G401.6 (cell line): ENCODE data around the gene SUSD6.

ENCODE experiments used
- FAIRE-seq: peaks from 2 replicates; lab custom pipeline; 2012; peaks lifted over from hg19 to GRCh38; lab: Jason Lieb, UNC

SUSD6 gene

GRCh38 chr14:69650948-69651369 lies 39.6 kb downstream of the SUSD6 start:
- no peak for FAIRE-seq

- FAIRE-seq: no peak
Observed at GRCh38 chr14:69651664-69652063, 40.3 kb downstream of the SUSD6 start.

- FAIRE-seq: no peak
Observed at GRCh38 chr14:69652942-69653684, 41.7 kb downstream of the SUSD6 start.

DNA sequence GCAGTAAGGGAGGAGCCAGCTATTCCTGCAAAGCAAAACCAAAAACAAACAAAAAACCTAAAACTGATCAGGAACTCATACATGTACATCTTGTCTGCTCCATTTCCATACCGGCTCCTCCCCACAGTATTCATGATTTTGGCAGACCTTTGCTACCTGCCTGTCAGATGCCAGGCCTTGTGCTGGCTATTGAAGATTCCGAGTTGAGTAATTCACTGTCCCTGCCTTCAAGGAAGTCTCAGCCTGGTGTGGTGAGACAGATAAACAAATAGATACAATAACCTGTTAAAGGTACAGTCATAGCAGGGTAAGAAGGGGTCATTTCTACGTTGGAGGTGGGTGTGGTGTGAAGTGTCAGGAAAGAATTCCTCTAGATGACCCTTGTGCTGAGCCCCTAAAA lies 42.7 kb downstream of the SUSD6 start:
- no peak for FAIRE-seq

DNA sequence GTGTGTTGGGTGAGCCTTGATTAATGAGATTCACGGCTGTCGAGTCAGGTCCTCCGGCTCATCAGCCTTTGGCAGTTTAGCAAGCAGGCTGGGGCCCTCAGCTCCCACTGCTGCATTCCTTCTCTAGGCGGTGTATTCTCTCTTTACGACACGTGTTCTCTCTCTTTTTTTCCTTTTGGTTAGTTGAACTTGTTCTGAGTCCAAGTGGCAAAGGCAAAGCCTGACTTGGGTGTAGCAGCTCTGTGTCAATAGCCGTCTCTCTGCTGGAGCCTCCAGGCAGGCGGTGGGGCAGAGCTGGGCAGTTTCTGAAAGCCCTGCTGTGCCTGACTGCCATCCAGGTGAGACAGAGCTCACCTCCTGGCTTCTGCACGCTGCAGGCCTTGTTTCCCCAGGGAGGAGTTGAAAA lies 46.6 kb downstream of the SUSD6 start:
- FAIRE-seq: no peak

GRCh38 chr14:69658664-69659261 lies 47.4 kb downstream of the SUSD6 start:
- no peak for FAIRE-seq

DNA sequence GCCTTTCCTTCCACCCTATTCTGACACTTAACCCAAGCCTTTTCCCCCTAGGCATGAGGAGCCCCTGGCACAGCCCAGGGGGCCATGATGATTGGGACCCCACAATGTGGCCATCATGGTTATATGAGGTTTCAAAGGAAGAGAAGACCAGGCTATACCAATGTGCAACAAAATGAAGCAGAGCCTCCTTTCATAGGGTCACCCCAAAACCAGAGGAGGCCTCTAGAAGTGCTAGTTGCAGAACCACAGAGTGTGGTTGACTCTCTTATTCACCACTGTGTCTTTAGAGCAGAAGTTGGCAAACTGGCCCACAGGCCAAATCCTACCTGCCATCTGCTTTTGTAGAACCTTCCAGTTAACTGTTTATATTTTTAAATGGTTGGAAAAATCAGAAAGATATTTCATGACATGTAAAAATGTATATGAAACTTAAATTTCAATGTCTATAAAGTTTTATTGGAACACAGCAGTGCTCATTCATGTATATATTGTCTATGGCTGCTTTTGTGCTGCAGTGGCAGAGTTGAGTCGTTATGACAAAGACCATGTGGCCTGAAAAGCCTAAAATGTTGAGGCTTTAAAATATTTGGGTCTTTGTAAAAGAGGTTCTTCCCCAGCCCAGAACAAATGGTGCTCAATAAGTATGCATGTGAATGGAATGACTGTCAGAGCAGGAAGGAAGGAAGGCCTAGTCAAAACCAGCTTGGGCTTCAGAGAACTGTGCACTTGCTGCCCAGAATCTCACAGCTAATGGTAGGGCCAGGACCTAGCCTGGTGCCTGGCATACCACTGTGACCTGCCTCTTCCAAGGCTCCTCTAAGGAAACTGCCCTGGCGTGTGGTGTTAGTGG lies 49.2 kb downstream of the SUSD6 start:
- FAIRE-seq: no peak

DNA sequence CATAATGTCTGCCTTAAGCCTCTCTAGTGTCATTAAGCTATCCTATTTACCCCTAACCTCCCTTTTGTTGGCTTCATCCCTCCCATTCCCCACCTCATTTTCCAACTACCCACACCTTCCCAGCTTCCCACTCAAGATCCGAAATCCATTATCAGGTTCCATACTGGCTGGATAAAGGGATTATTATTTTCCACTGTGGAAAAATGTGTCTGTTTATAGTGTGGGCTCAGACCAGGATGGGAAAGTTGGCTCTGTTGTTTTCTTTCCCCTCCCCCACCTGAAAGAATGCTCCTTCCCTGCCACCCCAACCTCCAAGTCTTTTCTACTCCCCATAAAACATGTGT lies 49.8 kb downstream of the SUSD6 start:
- no peak for FAIRE-seq

GRCh38 chr14:69662636-69663299 lies 51.4 kb downstream of the SUSD6 start:
- no peak for FAIRE-seq

DNA sequence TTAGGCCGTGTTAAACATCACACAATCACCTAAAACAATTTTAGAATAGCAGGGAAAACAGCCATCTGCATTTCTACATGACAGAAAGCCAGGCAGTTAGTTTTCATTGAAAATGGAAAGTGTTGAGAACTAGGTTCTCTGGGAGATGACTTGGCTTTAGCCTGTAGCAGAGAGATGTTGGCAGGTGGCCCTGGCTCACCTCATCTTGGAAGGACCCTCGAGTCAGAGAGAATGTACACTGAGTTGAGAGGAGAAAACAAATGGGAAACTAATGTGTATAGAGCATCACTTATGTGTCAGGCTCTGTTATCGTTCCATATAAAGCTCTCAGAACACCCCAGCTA lies 51.9 kb downstream of the SUSD6 start:
- FAIRE-seq: no peak

- FAIRE-seq: no peak
Observed at GRCh38 chr14:69664265-69664664, 52.9 kb downstream of the SUSD6 start.

DNA sequence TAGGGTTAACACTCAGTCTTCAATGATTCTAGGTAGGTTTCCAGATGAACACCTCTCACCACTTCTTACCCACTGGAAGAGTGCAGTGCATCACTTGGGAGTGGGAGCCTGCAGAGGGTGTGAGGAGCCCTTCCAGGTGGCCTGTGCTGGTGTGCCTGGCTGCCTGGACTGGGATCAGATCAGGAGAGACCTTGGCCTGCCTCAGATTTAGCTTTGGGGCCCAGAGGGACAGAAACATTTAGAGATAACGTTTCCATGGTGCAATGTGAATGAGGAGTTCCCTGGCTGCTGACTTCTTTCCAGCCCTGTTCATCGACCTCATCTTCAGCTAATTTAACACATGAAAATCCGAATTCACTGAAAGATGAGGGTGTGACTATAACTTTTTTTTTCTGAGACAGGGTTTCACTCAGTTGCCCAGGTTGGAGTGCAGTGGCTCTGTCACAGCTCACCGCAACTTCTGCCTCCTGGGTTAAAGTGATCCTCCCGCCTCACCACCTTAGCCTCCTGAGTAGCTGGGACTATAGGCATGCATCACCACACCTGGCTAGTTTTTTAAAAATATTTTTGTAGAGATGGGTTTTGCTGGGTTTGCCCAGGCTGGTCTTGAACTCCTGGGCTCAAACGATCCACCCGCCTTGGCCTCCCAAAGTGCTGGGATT lies 53.6 kb downstream of the SUSD6 start:
- FAIRE-seq: no peak

- FAIRE-seq: no peak
Observed at GRCh38 chr14:69665631-69666030, 54.2 kb downstream of the SUSD6 start.

- FAIRE-seq: no peak
Observed at GRCh38 chr14:69666112-69666511, 54.7 kb downstream of the SUSD6 start.

- FAIRE-seq: no peak
Observed at GRCh38 chr14:69666690-69667211, 55.4 kb downstream of the SUSD6 start.

DNA sequence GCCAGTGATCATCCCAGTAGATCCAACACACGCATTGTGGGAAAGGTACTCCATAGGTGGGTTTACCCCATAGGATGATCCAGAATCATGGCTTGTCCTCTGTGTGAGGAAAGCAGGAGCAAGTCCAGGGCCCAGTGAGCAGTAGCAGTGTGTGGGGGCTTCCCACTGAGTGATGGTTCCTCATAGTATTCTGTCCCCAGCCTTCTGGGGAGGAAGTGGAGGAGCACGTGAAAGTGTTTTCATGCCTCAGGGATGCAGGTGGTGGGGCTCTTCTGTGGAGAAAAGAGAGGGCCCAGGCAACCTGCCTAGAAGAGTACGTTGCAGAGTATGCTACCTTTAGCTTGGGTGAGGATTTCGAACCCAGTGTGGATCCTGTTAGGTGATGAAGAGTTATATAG lies 56.5 kb downstream of the SUSD6 start:
- FAIRE-seq: no peak

DNA sequence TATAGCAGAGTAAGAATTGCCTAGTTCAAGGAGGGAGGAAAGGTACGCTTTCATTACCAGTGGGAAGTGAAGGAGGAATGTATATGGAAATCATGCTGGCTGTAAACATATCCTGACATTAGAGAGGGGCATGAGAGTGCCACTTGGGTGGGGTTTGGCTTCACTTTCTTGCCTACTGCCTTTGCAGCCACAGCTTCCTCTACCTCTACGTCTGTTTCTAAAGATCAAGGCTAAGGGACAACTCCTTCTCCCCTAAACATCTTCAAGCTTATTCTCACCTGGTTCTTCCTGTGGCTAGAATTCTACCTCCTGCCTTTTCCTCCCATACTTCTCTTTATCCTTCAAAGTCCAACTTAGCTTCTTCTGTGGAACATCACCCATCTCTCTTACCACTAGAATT lies 58.0 kb downstream of the SUSD6 start:
- no peak for FAIRE-seq

DNA sequence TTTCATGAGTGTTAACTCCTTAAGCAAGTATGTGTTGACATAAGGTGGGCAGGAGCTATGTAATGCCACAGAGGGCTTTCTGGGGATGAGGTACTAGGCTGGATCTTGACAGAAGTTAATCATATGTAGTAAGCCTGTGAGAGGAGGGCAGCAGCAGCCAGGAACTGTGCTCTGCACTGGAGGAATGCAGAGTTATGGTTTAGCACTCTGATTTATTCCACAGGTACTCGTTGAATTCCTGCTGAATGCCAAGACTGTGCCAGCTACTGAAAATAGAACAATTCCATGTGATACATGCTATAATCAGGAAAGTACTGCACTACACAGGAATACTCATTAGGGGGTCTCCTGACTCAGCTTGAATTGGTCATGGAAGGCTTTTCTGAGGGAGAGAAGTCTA lies 58.7 kb downstream of the SUSD6 start:
- no peak for FAIRE-seq

GRCh38 chr14:69671365-69672030 lies 60.1 kb downstream of the SUSD6 start:
- no peak for FAIRE-seq

- FAIRE-seq: no peak
Observed at GRCh38 chr14:69672356-69672755, 61.0 kb downstream of the SUSD6 start.

DNA sequence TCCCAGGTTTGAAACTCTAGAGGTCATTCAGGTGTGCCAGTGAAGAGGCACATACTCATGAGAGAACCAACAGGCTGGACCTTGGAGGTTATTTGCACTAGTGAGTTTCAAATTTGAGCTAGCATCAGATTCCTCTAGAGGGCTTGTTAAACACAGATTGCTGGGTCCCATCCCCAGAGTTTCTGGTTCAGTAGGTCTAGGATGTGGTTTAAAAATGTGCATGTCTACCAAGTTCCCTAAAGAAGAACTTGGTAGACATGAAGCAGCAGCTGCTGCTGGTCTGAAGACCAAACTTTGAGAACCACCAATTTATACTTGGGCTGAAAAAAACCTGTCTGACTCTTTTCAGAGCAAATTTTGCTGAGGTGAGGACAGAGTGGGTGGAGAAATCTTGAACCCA lies 61.7 kb downstream of the SUSD6 start:
- no peak for FAIRE-seq
